Kidney (tissue), 14 donors: Measurements from ENCODE around the gene TIGD3. TPM values are rescaled to one million over a fixed set of nuclear protein-coding genes. Genes with fewer than 3 reads are reported as not detected.

Source experiments
- DNase-seq, 5 donors: peaks; one replicate each; pipeline ENCODE4 v3.0.0-alpha.2; 2013 to 2020
- FAIRE-seq: peaks from 2 replicates; lab custom pipeline; 2012; peaks lifted over from hg19 to GRCh38; lab: Jason Lieb, UNC
- H3K27ac ChIP-seq, 2 donors: one replicate each; pipeline ENCODE4 v1.7.0; 2013; ENCODE audit warnings: low read depth in 2 of 2, low read length in 2 of 2, inconsistent platforms in 1 of 2
- H3K27me3 ChIP-seq: one replicate; pipeline ENCODE4 v1.7.1; 2013; ENCODE audit warnings: low read length, inconsistent platforms; ENCODE audit not compliant: control insufficient read depth, insufficient read depth
- H3K36me3 ChIP-seq, 3 donors: one replicate each; pipeline versions ENCODE4 v1.7.0 to v1.7.1; 2013; ENCODE audit warnings: low read length in 3 of 3, control low read depth in 1 of 3, inconsistent platforms in 1 of 3; ENCODE audit not compliant: insufficient read depth in 3 of 3, control insufficient read depth in 2 of 3
- H3K4me1 ChIP-seq, 3 donors: one replicate each; pipeline versions ENCODE4 v1.7.0 to v1.7.1; 2013; ENCODE audit warnings: low read length in 3 of 3, inconsistent platforms in 1 of 3, low read depth in 1 of 3; ENCODE audit not compliant: control insufficient read depth in 2 of 3, insufficient read depth in 2 of 3
- H3K4me3 ChIP-seq, 3 donors: one replicate each; pipeline versions ENCODE4 v1.7.0 to v1.8.1; 2013; ENCODE audit warnings: low read length in 3 of 3, control low read depth in 1 of 3, inconsistent platforms in 1 of 3
- H3K9ac ChIP-seq, 3 donors: one replicate each; pipeline versions ENCODE4 v1.7.0 to v1.7.1; 2013; ENCODE audit warnings: low read length in 3 of 3, control low read depth in 1 of 3, inconsistent platforms in 1 of 3
- H3K9me3 ChIP-seq, 3 donors: one replicate each; pipeline versions ENCODE4 v1.7.0 to v1.7.1; 2013; ENCODE audit warnings: low read length in 3 of 3, control low read depth in 1 of 3, inconsistent platforms in 1 of 3; ENCODE audit not compliant: control insufficient read depth in 2 of 3, insufficient read depth in 1 of 3
- intact Hi-C: fragments of 100-400 bp; cut with DNase I; formaldehyde crosslinking; loops from one replicate; pipeline ENCODE4 v1.11.1; 2022
- polyA plus RNA-seq: library from polyadenylated mRNA; stranded (reverse); fragments of 350-450 nt; fragmentation: Illumina TruSeq; extraction: RNeasy Lipid Tissue Mini Kit (QIAGEN cat#74804); gene quantifications from one replicate; pipeline ENCODE4 v1.2.3, GENCODE V29; 2014; ENCODE audit warnings: low read depth, low replicate concordance; ENCODE audit not compliant: insufficient read depth
- total RNA-seq: library from RNA; stranded (reverse); fragmentation: NEBNext Ultra II Directional; extraction: Animal tissue kit (Norgen Biotek cat#: 25700); gene quantifications from one replicate; pipeline ENCODE4 v1.2.1, GENCODE V29; 2021
- TF ChIP-seq, protein P1 (sequence below): IDR thresholded peaks from 3 replicates; pipeline ENCODE4 v1.5.1; 2012; ENCODE audit warnings: mild to moderate bottlenecking, moderate library complexity, borderline replicate concordance; ENCODE audit not compliant: insufficient read depth; ENCODE audit errors: extremely low read depth
- donor health status: control.
- donor health status: control.
- donor health status: control.
- donor health status: control.
- donor health status: control.
- donor health status: DM: yes; HTN: yes; CAD: no.
- donor health status: Normal renal cell carcinoma (clear cell type).

The TIGD3 gene
- total and polyA plus RNA-seq, 2 donors from 2014 or later = 0.19 to 0.95 TPM

DNA sequence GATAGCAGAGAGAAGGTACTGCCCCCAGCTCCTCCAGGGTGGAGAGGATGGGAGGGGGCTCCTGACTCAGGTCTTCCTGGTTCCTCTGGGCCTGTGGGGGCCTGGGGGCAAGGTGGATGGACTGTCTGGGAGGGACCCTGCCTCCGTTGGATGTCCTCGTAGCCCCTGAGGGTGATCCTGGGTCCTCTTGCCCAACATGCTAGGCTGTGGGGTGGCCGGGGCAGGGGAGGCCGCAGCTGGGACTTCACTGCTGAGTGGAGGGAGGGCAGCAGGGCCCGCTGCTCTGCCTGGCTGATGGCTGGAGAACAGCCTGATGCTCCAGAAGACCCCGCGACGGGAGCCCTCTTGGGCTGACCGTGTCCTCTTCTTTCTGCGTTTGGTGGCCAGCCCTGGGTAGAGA is 45.3 kb downstream of the TIGD3 start:
- H3K36me3 ChIP-seq = peaks cover 0 to 14% (median 5%) of the 10 kb centered on the region in 3 donors
- no peaks in the 10 kb centered on the region for H3K4me1 ChIP-seq
- no peak overlapping the region for H3K9ac ChIP-seq
- TF ChIP-seq, protein P1, sequence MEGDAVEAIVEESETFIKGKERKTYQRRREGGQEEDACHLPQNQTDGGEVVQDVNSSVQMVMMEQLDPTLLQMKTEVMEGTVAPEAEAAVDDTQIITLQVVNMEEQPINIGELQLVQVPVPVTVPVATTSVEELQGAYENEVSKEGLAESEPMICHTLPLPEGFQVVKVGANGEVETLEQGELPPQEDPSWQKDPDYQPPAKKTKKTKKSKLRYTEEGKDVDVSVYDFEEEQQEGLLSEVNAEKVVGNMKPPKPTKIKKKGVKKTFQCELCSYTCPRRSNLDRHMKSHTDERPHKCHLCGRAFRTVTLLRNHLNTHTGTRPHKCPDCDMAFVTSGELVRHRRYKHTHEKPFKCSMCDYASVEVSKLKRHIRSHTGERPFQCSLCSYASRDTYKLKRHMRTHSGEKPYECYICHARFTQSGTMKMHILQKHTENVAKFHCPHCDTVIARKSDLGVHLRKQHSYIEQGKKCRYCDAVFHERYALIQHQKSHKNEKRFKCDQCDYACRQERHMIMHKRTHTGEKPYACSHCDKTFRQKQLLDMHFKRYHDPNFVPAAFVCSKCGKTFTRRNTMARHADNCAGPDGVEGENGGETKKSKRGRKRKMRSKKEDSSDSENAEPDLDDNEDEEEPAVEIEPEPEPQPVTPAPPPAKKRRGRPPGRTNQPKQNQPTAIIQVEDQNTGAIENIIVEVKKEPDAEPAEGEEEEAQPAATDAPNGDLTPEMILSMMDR = no peak
- no peak overlapping the region for H3K27ac ChIP-seq
- DNase-seq (no peak), FAIRE-seq (no peak)
- no peaks in the 10 kb centered on the region for H3K27me3 ChIP-seq
- H3K4me3 ChIP-seq = no peak overlapping the region
- H3K9me3 ChIP-seq = no peaks in the 10 kb centered on the region
- intact Hi-C loops = no loop called here

GRCh38 chr11:65400307-65401072 is 45.9 kb downstream of the TIGD3 start:
- H3K4me1 ChIP-seq = no peaks in the 10 kb centered on the region
- H3K36me3 ChIP-seq = peaks cover 0 to 19% (median 5%) of the 10 kb centered on the region in 3 donors
- intact Hi-C loops = no loop called here
- H3K4me3 ChIP-seq = no peak overlapping the region
- H3K9me3 ChIP-seq = no peaks in the 10 kb centered on the region
- H3K27ac ChIP-seq = no peak overlapping the region
- TF ChIP-seq, protein P1 = no peak
- FAIRE-seq (no peak), DNase-seq (peak in 3 of 5 donors; percentile 52 to 61 (median 60))
- no peaks in the 10 kb centered on the region for H3K27me3 ChIP-seq
- no peak overlapping the region for H3K9ac ChIP-seq

- intact Hi-C loops = no loop called here
- no peak overlapping the region for H3K9ac ChIP-seq
- peaks cover 0 to 19% (median 5%) of the 10 kb centered on the region in 3 donors for H3K36me3 ChIP-seq
- no peaks in the 10 kb centered on the region for H3K4me1 ChIP-seq
- H3K4me3 ChIP-seq = no peak overlapping the region
- no peak for FAIRE-seq
- TF ChIP-seq, protein P1 = no peak
- no peak for DNase-seq
- no peak overlapping the region for H3K27ac ChIP-seq
- H3K27me3 ChIP-seq = no peaks in the 10 kb centered on the region
- H3K9me3 ChIP-seq = no peaks in the 10 kb centered on the region
These were observed 46.7 kb downstream of the TIGD3 start for GRCh38 chr11:65401073-65401802.
